ENCODE results near the gene HACL1. TPM values are rescaled to one million over a fixed set of nuclear protein-coding genes. Genes with fewer than 3 reads are reported as not detected.

HACL1 gene
- total and polyA plus RNA-seq, 2 donors (not counting 1 experiment from before 2014, with no cell fraction given): 20.8 to 38.7 TPM

- Mint-ChIP-seq H3K4me1 (no peaks in the 10 kb centered on the region), H3K9me3 (ENCODE audit: insufficient read depth) (peaks cover 3% of the 10 kb centered on the region), H3K27ac (no peak overlapping the region), H3K4me3 (no peak overlapping the region), H3K27me3 (no peaks in the 10 kb centered on the region)
- POLR2A ChIA-PET: no interaction called here
- H3K4me1 ChIP-seq (ENCODE audit: control insufficient read depth in 2 of 2, insufficient read depth in 2 of 2, low read length in 2 of 2): no peaks in the 10 kb centered on the region
- H3K9me3 ChIP-seq (ENCODE audit: control extremely low read depth in 1 of 3, control insufficient read depth in 2 of 3, insufficient read depth in 1 of 3, low read length in 2 of 3): peaks cover 0 to 5% (median 0%) of the 10 kb centered on the region in 3 donors
- 97% methylated on average over 3 of the region's 4 CpGs for WGBS (ENCODE audit: insufficient coverage)
- H3K9ac ChIP-seq (ENCODE audit: low read length): no peak overlapping the region
- TF ChIP-seq CTCF (IDR thresholded peaks at IDR 0.05) (peak; percentile 19), EZH2 (IDR thresholded peaks at IDR 0.05; ENCODE audit: borderline replicate concordance, insufficient read depth, low read depth, low read length, poor library complexity, severe bottlenecking) (no peak)
- H3K36me3 ChIP-seq (replicated peaks in 1 of 2; ENCODE audit: control extremely low read depth in 1 of 2, control insufficient read depth in 1 of 2, extremely low read depth in 1 of 2, insufficient read depth in 2 of 2, low read length in 1 of 2): no peaks in the 10 kb centered on the region
- H3K79me2 ChIP-seq (ENCODE audit: control insufficient read depth, insufficient read depth, low read length): no peaks in the 10 kb centered on the region
- H2AFZ ChIP-seq (ENCODE audit: insufficient read depth, low read depth, low read length, poor library complexity, severe bottlenecking): no peak overlapping the region
- ATAC-seq (ENCODE audit: low read depth): no peak
- DNase-seq: no peak
- intact Hi-C loops (cut with micrococcal nuclease): no loop called here
- no peak overlapping the region for H3K4me3 ChIP-seq (ENCODE audit: control extremely low read depth in 1 of 5, extremely low read depth in 1 of 5, insufficient read depth in 1 of 5, low read depth in 2 of 5, low read length in 4 of 5)
- CTCF ChIA-PET: interaction anchor here (1.1 kb wide), 2 partner anchors 30 to 104 kb away, joined by 3 to 5 read pairs; no protein-coding TSS in a partner anchor
- H4K20me1 ChIP-seq (ENCODE audit: control insufficient read depth, insufficient read depth, low read length, poor library complexity, severe bottlenecking): no peaks in the 10 kb centered on the region
- H3K4me2 ChIP-seq (replicated peaks; ENCODE audit: low read depth, low read length, poor library complexity, severe bottlenecking): no peak overlapping the region
- no peak overlapping the region for H3K27ac ChIP-seq (ENCODE audit: low read length in 2 of 2)
- no peaks in the 10 kb centered on the region for H3K27me3 ChIP-seq (replicated peaks in 1 of 4; ENCODE audit: control extremely low read depth in 1 of 4, control insufficient read depth in 3 of 4, insufficient read depth in 4 of 4, low read length in 3 of 4)
Observed at GRCh38 chr3:15527031-15527459, 74.3 kb downstream of the HACL1 start.

GRCh38 chr3:15525790-15526189, 75.6 kb downstream of the HACL1 start:
- no peaks in the 10 kb centered on the region for H3K4me1 Mint-ChIP-seq
- peaks cover 7 to 8% of the 10 kb centered on the region in 2 donors for H3K4me1 ChIP-seq (ENCODE audit: control insufficient read depth in 2 of 2, insufficient read depth in 2 of 2, low read length in 2 of 2)
- ATAC-seq (ENCODE audit: low read depth): no peak

More at GRCh38 chr3:15525790-15526189, 75.6 kb downstream of the HACL1 start:
- ChIA-PET CTCF (no interaction called here), POLR2A (no interaction called here)
- Histone ChIP-seq H3K4me2 (replicated peaks; ENCODE audit: low read depth, low read length, poor library complexity, severe bottlenecking) (no peak overlapping the region), H3K36me3 (replicated peaks in 1 of 2; ENCODE audit: control extremely low read depth in 1 of 2, control insufficient read depth in 1 of 2, extremely low read depth in 1 of 2, insufficient read depth in 2 of 2, low read length in 1 of 2) (no peaks in the 10 kb centered on the region), H3K79me2 (ENCODE audit: control insufficient read depth, insufficient read depth, low read length) (no peaks in the 10 kb centered on the region), H3K27me3 (replicated peaks in 1 of 4; ENCODE audit: control extremely low read depth in 1 of 4, control insufficient read depth in 3 of 4, insufficient read depth in 4 of 4, low read length in 3 of 4) (peaks cover 0 to 8% (median 4%) of the 10 kb centered on the region in 4 experiments), H2AFZ (ENCODE audit: insufficient read depth, low read depth, low read length, poor library complexity, severe bottlenecking) (no peak overlapping the region), H3K27ac (ENCODE audit: low read length in 2 of 2) (no peak overlapping the region), H3K4me3 (ENCODE audit: control extremely low read depth in 1 of 5, extremely low read depth in 1 of 5, insufficient read depth in 1 of 5, low read depth in 2 of 5, low read length in 4 of 5) (no peak overlapping the region), H3K9me3 (ENCODE audit: control extremely low read depth in 1 of 3, control insufficient read depth in 2 of 3, insufficient read depth in 1 of 3, low read length in 2 of 3) (peaks cover 0 to 5% (median 0%) of the 10 kb centered on the region in 3 donors), H3K9ac (ENCODE audit: low read length) (no peak overlapping the region), H4K20me1 (ENCODE audit: control insufficient read depth, insufficient read depth, low read length, poor library complexity, severe bottlenecking) (no peaks in the 10 kb centered on the region)
- no peak overlapping the region for H3K4me3 Mint-ChIP-seq
- no peak overlapping the region for H3K27ac Mint-ChIP-seq
- peaks cover 3% of the 10 kb centered on the region for H3K9me3 Mint-ChIP-seq (ENCODE audit: insufficient read depth)
- no peak for DNase-seq
- WGBS (ENCODE audit: insufficient coverage): no CpG with 5 or more reads among the region's 1 CpG
- TF ChIP-seq CTCF (IDR thresholded peaks at IDR 0.05) (no peak), EZH2 (IDR thresholded peaks at IDR 0.05; ENCODE audit: borderline replicate concordance, insufficient read depth, low read depth, low read length, poor library complexity, severe bottlenecking) (no peak)
- intact Hi-C loops (cut with micrococcal nuclease): no loop called here
- peaks cover 5% of the 10 kb centered on the region for H3K27me3 Mint-ChIP-seq

All from B cell (primary cell).